GM13976 (cell line): ENCODE results near the gene ASCC3.

Source experiments
- DNase-seq: peaks from one replicate; pipeline ENCODE4 v3.0.0; 2012; ENCODE audit warnings: low spot score
- in situ Hi-C: fragments of 300-500 bp; cut with MboI; formaldehyde crosslinking; loops from one replicate; pipeline ENCODE4 v1.12.0; 2022; ENCODE audit warnings: low sequenced_read_pairs, mixed read lengths, inconsistent platforms; ENCODE audit not compliant: unreplicated experiment
- TF ChIP-seq, protein P1 (sequence below): IDR thresholded peaks from 2 replicates; pipeline ENCODE4 v1.5.1; 2012; ENCODE audit warnings: borderline replicate concordance, mild to moderate bottlenecking; ENCODE audit not compliant: insufficient read depth; ENCODE audit errors: extremely low read depth, missing control alignments, control extremely low read depth

Gene ASCC3

GRCh38 chr6:100554228-100554627 lies 326.9 kb downstream of the ASCC3 start:
- TF ChIP-seq, protein P1, sequence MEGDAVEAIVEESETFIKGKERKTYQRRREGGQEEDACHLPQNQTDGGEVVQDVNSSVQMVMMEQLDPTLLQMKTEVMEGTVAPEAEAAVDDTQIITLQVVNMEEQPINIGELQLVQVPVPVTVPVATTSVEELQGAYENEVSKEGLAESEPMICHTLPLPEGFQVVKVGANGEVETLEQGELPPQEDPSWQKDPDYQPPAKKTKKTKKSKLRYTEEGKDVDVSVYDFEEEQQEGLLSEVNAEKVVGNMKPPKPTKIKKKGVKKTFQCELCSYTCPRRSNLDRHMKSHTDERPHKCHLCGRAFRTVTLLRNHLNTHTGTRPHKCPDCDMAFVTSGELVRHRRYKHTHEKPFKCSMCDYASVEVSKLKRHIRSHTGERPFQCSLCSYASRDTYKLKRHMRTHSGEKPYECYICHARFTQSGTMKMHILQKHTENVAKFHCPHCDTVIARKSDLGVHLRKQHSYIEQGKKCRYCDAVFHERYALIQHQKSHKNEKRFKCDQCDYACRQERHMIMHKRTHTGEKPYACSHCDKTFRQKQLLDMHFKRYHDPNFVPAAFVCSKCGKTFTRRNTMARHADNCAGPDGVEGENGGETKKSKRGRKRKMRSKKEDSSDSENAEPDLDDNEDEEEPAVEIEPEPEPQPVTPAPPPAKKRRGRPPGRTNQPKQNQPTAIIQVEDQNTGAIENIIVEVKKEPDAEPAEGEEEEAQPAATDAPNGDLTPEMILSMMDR = no peak
- no peak for DNase-seq
- in situ Hi-C loops = no loop called here

DNA sequence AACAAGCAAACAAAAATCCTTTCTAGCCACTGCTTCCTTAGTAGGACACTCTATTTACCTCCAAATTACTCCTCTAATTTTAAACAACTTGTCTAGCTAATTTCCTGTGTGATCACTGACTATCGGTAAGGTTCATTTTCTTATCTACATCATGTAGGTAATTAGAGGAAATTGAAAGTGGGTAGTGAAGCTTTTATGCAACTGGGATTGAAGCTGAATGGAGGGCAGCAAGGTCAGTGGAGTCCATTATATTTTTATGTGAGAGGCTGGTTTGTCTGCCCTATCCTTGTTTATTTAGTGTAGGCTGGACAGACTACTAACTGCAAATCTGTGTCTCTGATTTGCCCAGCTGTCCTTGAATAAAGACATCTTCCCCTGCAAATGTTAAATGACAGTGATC lies 327.9 kb downstream of the ASCC3 start:
- TF ChIP-seq, protein P1 = no peak
- in situ Hi-C loops = no loop called here
- DNase-seq = no peak

DNA sequence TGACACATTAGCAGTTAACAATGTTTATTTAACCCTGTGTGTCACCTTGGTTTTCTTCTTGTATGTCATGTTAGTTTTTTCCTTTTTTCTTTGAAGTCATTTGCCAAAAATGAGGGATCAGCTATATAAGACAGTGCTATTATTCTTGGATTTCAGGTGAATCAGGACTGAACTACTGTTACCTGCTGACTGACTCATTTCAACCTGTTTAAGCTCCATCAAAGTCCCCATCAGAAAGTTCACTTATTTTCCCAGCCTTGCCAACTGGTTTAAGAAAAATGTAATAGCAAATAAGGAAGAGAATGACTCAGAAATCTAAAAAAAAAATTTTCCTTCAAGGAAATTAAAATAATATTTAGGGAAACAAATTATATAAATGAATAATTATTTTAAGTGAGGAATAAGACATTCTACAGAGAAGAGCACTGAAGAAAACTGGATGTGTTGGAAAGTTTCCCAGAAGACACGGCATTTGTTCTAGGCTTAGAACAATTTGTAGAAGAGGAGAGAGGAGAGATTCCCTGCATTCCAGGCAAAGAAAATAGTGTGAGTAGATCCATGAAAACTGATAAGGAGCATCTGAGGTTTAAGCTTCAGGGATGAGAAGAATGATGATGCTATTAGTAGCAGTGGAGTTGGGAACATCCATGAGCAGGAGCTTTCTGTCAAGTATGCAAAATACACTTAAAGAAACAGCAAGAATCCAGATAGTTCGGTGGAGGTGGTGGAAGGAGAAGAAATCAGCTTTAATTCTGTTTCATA lies 331.5 kb downstream of the ASCC3 start:
- no peak for DNase-seq
- TF ChIP-seq, protein P1 = no peak
- in situ Hi-C loops = no loop called here

DNA sequence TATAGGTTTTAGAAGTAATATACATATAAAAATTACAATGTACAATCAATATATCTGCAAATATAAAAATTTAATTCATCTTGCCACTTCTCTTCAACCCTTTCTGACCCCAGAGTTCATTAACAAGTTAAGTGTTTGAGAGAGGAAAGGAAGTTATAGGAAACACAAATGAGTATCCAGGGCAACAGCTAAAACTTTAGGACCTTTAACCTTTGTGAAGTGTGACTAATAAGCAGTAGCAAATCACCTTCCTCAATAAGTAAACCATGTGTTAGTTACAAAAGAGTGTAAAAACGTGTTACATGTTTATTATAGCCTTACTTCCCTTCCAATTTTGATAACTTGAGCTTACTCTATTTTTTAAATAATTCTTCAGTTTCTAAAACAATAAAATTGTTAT lies 343.0 kb downstream of the ASCC3 start:
- in situ Hi-C loops = no loop called here
- TF ChIP-seq, protein P1 = no peak
- no peak for DNase-seq

DNA sequence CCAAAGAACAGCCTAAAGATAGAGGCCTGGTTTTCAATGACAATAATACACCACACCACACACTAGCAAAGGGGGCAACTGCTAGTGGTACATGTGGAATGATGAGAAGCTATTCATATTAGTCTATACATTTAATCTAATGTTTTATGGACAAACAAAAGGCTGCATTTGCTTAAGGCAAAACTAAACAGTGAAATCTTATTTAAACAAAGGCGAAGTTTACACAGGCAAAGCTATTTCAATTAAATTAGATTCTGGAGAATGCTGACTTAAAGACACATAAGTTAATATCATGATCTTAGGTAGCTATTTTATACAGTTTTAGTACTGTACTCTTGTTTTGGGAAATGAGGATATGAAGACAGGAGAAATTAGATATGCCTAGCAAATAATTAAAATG lies 362.5 kb downstream of the ASCC3 start:
- in situ Hi-C loops = no loop called here
- TF ChIP-seq, protein P1 = no peak
- no peak for DNase-seq

DNA sequence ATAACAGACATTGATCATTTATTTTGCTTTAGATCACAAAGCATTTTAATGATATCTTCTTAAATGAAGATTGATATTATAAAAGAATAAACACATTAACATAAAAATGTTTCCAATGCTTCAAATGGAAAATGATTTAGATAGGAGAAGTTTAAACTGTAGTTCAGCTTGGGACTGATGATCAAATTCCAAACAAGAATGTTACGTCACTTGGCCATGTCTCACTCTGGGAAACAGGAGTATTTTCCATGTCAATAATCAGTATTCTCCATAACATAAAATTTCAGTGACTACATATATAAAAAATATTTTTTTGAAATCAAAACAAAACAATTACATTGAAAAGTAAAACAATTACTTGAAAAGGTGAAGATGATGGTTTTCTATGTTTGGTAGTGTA lies 363.5 kb downstream of the ASCC3 start:
- no peak for DNase-seq
- TF ChIP-seq, protein P1 = no peak
- in situ Hi-C loops = no loop called here
